HG03571 (cell line): Measurements from ENCODE around the gene SPIRE1.
"Not testable (repeated sequence)": the region's sequence is repeated elsewhere in the genome, so short reads cannot be mapped to it uniquely, and the experiment has no call there.

Source experiments
- ATAC-seq: cut with Tn5 transposase; IDR thresholded peaks from one replicate; pipeline ENCODE4 v1.9.1; 2021; ENCODE audit not compliant: unreplicated experiment

The SPIRE1 gene

GRCh38 chr18:12497296-12497695 lies 160.6 kb downstream of the SPIRE1 start:
- no peak for ATAC-seq

GRCh38 chr18:12492907-12493306 lies 165.0 kb downstream of the SPIRE1 start:
- ATAC-seq, result no peak

GRCh38 chr18:12491611-12492435 lies 166.1 kb downstream of the SPIRE1 start:
- ATAC-seq, result no peak

- ATAC-seq, result no peak
These were observed 172.3 kb downstream of the SPIRE1 start for GRCh38 chr18:12485479-12486105.

GRCh38 chr18:12481915-12482314 lies 176.0 kb downstream of the SPIRE1 start:
- not testable (repeated sequence) for ATAC-seq

GRCh38 chr18:12479982-12480381 lies 177.9 kb downstream of the SPIRE1 start:
- ATAC-seq, result no peak

GRCh38 chr18:12479536-12479935 lies 178.4 kb downstream of the SPIRE1 start:
- no peak for ATAC-seq

GRCh38 chr18:12478269-12479047 lies 179.4 kb downstream of the SPIRE1 start:
- ATAC-seq, result no peak

- ATAC-seq, result no peak
These were observed 180.3 kb downstream of the SPIRE1 start for GRCh38 chr18:12477606-12478005.

GRCh38 chr18:12476955-12477354 lies 181.0 kb downstream of the SPIRE1 start:
- no peak for ATAC-seq

- no peak for ATAC-seq
These were observed 183.0 kb downstream of the SPIRE1 start for GRCh38 chr18:12474876-12475275.

GRCh38 chr18:12474146-12474545 lies 183.8 kb downstream of the SPIRE1 start:
- ATAC-seq, result no peak

- ATAC-seq, result no peak
These were observed 187.4 kb downstream of the SPIRE1 start for GRCh38 chr18:12470382-12471075.

- ATAC-seq, result no peak
These were observed 189.5 kb downstream of the SPIRE1 start for GRCh38 chr18:12468445-12468844.

- no peak for ATAC-seq
These were observed 193.2 kb downstream of the SPIRE1 start for GRCh38 chr18:12464731-12465130.

- ATAC-seq, result no peak
These were observed 194.7 kb downstream of the SPIRE1 start for GRCh38 chr18:12463191-12463590.

- ATAC-seq, result no peak
These were observed 195.7 kb downstream of the SPIRE1 start for GRCh38 chr18:12462242-12462641.

- ATAC-seq, result no peak
These were observed 196.6 kb downstream of the SPIRE1 start for GRCh38 chr18:12461326-12461725.

GRCh38 chr18:12460874-12461273 lies 197.0 kb downstream of the SPIRE1 start:
- ATAC-seq, result no peak

- no peak for ATAC-seq
These were observed 199.1 kb downstream of the SPIRE1 start for GRCh38 chr18:12458771-12459170.

GRCh38 chr18:12456441-12456840 lies 201.5 kb downstream of the SPIRE1 start:
- ATAC-seq, result no peak
